GM20000 (cell line): ENCODE results near the gene EBF4.

Source experiments
- DNase-seq: peaks from one replicate; pipeline ENCODE4 v3.0.0; 2012; ENCODE audit warnings: low spot score
- CTCF ChIP-seq: IDR thresholded peaks from 2 replicates; pipeline ENCODE4 v1.5.1; 2012; ENCODE audit warnings: mild to moderate bottlenecking, control low read depth; ENCODE audit errors: extremely low read depth, missing control alignments

Gene EBF4

GRCh38 chr20:2746636-2747265, 54.2 kb downstream of the EBF4 start:
- no peak for DNase-seq
- TF ChIP-seq CTCF: no peak

GRCh38 chr20:2747676-2748235, 55.2 kb downstream of the EBF4 start:
- TF ChIP-seq CTCF: no peak
- no peak for DNase-seq

GRCh38 chr20:2748551-2749342, 56.2 kb downstream of the EBF4 start:
- peak; percentile 38 for DNase-seq
- no peak for TF ChIP-seq CTCF

GRCh38 chr20:2749343-2749950, 56.9 kb downstream of the EBF4 start:
- TF ChIP-seq CTCF: no peak
- no peak for DNase-seq

- DNase-seq: peak; percentile 41
- TF ChIP-seq CTCF: no peak
Measured at GRCh38 chr20:2749951-2750490, 57.4 kb downstream of the EBF4 start.

GRCh38 chr20:2750491-2751251, 58.1 kb downstream of the EBF4 start:
- peak; percentile 43 for DNase-seq
- no peak for TF ChIP-seq CTCF
